Immature natural killer cell (primary cell): Measurements from ENCODE around the gene KIF3B. TPM values are rescaled to one million over a fixed set of nuclear protein-coding genes. Genes with fewer than 3 reads are reported as not detected.
"Not testable (repeated sequence)": the region's sequence is repeated elsewhere in the genome, so short reads cannot be mapped to it uniquely, and the experiment has no call there.

Source experiments
- DNase-seq, 3 donors: peaks; one replicate each; pipeline ENCODE4 v3.0.0; 2022; ENCODE audit warnings: mixed read lengths in 1 of 3
- H3K27ac Mint-ChIP-seq, 6 donors: one replicate each; pipeline ENCODE4 v1.8.0; 2020; ENCODE audit warnings: mixed read lengths in 6 of 6, mild to moderate bottlenecking in 5 of 6, inconsistent platforms in 4 of 6, moderate library complexity in 3 of 6
- H3K27me3 Mint-ChIP-seq, 3 donors: one replicate each; pipeline ENCODE4 v1.8.0; 2020 to 2021; ENCODE audit warnings: low read depth in 3 of 3, mild to moderate bottlenecking in 3 of 3, mixed read lengths in 3 of 3, moderate library complexity in 3 of 3, inconsistent platforms in 1 of 3
- H3K36me3 Mint-ChIP-seq, 3 donors: one replicate each; pipeline ENCODE4 v1.8.0; 2020; ENCODE audit warnings: mixed read lengths in 3 of 3, inconsistent platforms in 2 of 3, mild to moderate bottlenecking in 2 of 3
- H3K4me1 Mint-ChIP-seq, 2 donors: one replicate each; pipeline ENCODE4 v1.8.0; 2020; ENCODE audit warnings: inconsistent platforms in 2 of 2, mild to moderate bottlenecking in 2 of 2, mixed read lengths in 2 of 2, moderate library complexity in 1 of 2
- H3K4me3 Mint-ChIP-seq, 5 donors: one replicate each; pipeline ENCODE4 v1.8.0; 2020; ENCODE audit warnings: mild to moderate bottlenecking in 5 of 5, mixed read lengths in 5 of 5, inconsistent platforms in 3 of 5, moderate library complexity in 3 of 5
- H3K9me3 Mint-ChIP-seq, 6 donors: one replicate each; pipeline ENCODE4 v1.8.0; 2020; ENCODE audit warnings: mild to moderate bottlenecking in 6 of 6, mixed read lengths in 6 of 6, inconsistent platforms in 4 of 6, moderate library complexity in 3 of 6
- polyA plus RNA-seq, 3 donors: library from polyadenylated mRNA; unstranded; fragments of 300-500 nt; fragmentation: Illumina TruSeq; gene quantifications; one replicate each; pipeline ENCODE4 v1.2.3, GENCODE V29; 2021

Gene KIF3B
- polyA plus RNA-seq, 3 donors from 2014 or later: 1.1 to 3.2 (median 1.4) TPM

- H3K9me3 Mint-ChIP-seq: no peaks in the 10 kb centered on the region
- peaks cover 68 to 79% of the 10 kb centered on the region in 2 donors for H3K4me1 Mint-ChIP-seq
- peak overlapping the region in 4 of 6 donors; percentile 27 to 79 (median 48) for H3K27ac Mint-ChIP-seq
- DNase-seq: no peak
- H3K36me3 Mint-ChIP-seq: no peaks in the 10 kb centered on the region
- H3K4me3 Mint-ChIP-seq: no peak overlapping the region
- H3K27me3 Mint-ChIP-seq: peaks cover 11% of the 10 kb centered on the region in 3 donors
Observed at GRCh38 chr20:32362901-32363364, 85.5 kb downstream of the KIF3B start.

- Mint-ChIP-seq H3K36me3 (peaks cover 0 to 4% (median 0%) of the 10 kb centered on the region in 3 donors), H3K27me3 (peaks cover 8% of the 10 kb centered on the region in 3 donors), H3K9me3 (no peaks in the 10 kb centered on the region), H3K27ac (peak overlapping the region in 4 of 6 donors; percentile 5 to 79 (median 40)), H3K4me3 (no peak overlapping the region), H3K4me1 (peaks cover 72 to 85% of the 10 kb centered on the region in 2 donors)
- no peak for DNase-seq
Observed at GRCh38 chr20:32363492-32363891, 86.0 kb downstream of the KIF3B start.

- peaks cover 0 to 4% (median 0%) of the 10 kb centered on the region in 3 donors for H3K36me3 Mint-ChIP-seq
- H3K27me3 Mint-ChIP-seq: peaks cover under 1 to 1% (median under 1%) of the 10 kb centered on the region in 3 donors
- peaks cover 66 to 84% of the 10 kb centered on the region in 2 donors for H3K4me1 Mint-ChIP-seq
- DNase-seq: no peak
- no peak overlapping the region for H3K4me3 Mint-ChIP-seq
- no peaks in the 10 kb centered on the region for H3K9me3 Mint-ChIP-seq
- H3K27ac Mint-ChIP-seq: peak overlapping the region in 3 of 6 donors; percentile 2 to 31 (median 24)
Observed at GRCh38 chr20:32364554-32365208, 87.2 kb downstream of the KIF3B start.

GRCh38 chr20:32365564-32365963 is 88.1 kb downstream of the KIF3B start:
- DNase-seq: no peak
- Mint-ChIP-seq H3K4me1 (peaks cover 57 to 75% of the 10 kb centered on the region in 2 donors), H3K36me3 (peaks cover 0 to 4% (median 0%) of the 10 kb centered on the region in 3 donors), H3K27me3 (no peaks in the 10 kb centered on the region), H3K27ac (peak overlapping the region in 2 of 6 donors; percentile 8 to 52), H3K9me3 (no peaks in the 10 kb centered on the region), H3K4me3 (no peak overlapping the region)

- H3K4me3 Mint-ChIP-seq: no peak overlapping the region
- DNase-seq: no peak
- H3K27ac Mint-ChIP-seq: peak overlapping the region in 4 of 6 donors; percentile 6 to 51 (median 32)
- H3K4me1 Mint-ChIP-seq: peaks cover 55 to 67% of the 10 kb centered on the region in 2 donors
- H3K27me3 Mint-ChIP-seq: no peaks in the 10 kb centered on the region
- peaks cover 0 to 4% (median 0%) of the 10 kb centered on the region in 3 donors for H3K36me3 Mint-ChIP-seq
- no peaks in the 10 kb centered on the region for H3K9me3 Mint-ChIP-seq
Observed at GRCh38 chr20:32366380-32366779, 88.9 kb downstream of the KIF3B start.

GRCh38 chr20:32368323-32368722 is 90.9 kb downstream of the KIF3B start:
- peaks cover 0 to 7% (median 0%) of the 10 kb centered on the region in 3 donors for H3K36me3 Mint-ChIP-seq
- H3K27ac Mint-ChIP-seq: no peak overlapping the region
- no peaks in the 10 kb centered on the region for H3K9me3 Mint-ChIP-seq
- no peaks in the 10 kb centered on the region for H3K27me3 Mint-ChIP-seq
- DNase-seq: no peak
- no peak overlapping the region for H3K4me3 Mint-ChIP-seq
- H3K4me1 Mint-ChIP-seq: peaks cover 40 to 51% of the 10 kb centered on the region in 2 donors

GRCh38 chr20:32368925-32369324 is 91.5 kb downstream of the KIF3B start:
- Mint-ChIP-seq H3K36me3 (peaks cover 0 to 7% (median 0%) of the 10 kb centered on the region in 3 donors), H3K4me1 (peaks cover 34 to 45% of the 10 kb centered on the region in 2 donors), H3K27me3 (no peaks in the 10 kb centered on the region), H3K4me3 (no peak overlapping the region), H3K9me3 (no peaks in the 10 kb centered on the region), H3K27ac (no peak overlapping the region)
- DNase-seq: no peak

GRCh38 chr20:32370897-32371296 is 93.4 kb downstream of the KIF3B start:
- Mint-ChIP-seq H3K27me3 (no peaks in the 10 kb centered on the region), H3K36me3 (peaks cover 0 to 7% (median 0%) of the 10 kb centered on the region in 3 donors), H3K4me3 (no peak overlapping the region), H3K4me1 (peaks cover 21 to 30% of the 10 kb centered on the region in 2 donors), H3K9me3 (no peaks in the 10 kb centered on the region), H3K27ac (peak overlapping the region in 1 of 6 donors; percentile 32)
- DNase-seq: no peak

- Mint-ChIP-seq H3K9me3 (no peaks in the 10 kb centered on the region), H3K36me3 (no peaks in the 10 kb centered on the region), H3K27me3 (peaks cover 0 to 3% (median 0%) of the 10 kb centered on the region in 3 donors), H3K27ac (peak overlapping the region in 3 of 6 donors; percentile 6 to 55 (median 14)), H3K4me1 (peaks cover 1 to 3% of the 10 kb centered on the region in 2 donors), H3K4me3 (no peak overlapping the region)
- DNase-seq: no peak
Observed at GRCh38 chr20:32378461-32378860, 101.0 kb downstream of the KIF3B start.

GRCh38 chr20:32380037-32380436 is 102.6 kb downstream of the KIF3B start:
- not testable (repeated sequence) for H3K36me3 Mint-ChIP-seq, H3K27me3 Mint-ChIP-seq, H3K27ac Mint-ChIP-seq, H3K9me3 Mint-ChIP-seq, H3K4me3 Mint-ChIP-seq, DNase-seq
- peaks cover 15 to 16% of the 10 kb centered on the region in 2 donors for H3K4me1 Mint-ChIP-seq

- Mint-ChIP-seq H3K27ac (no peak overlapping the region), H3K4me1 (peaks cover 17 to 22% of the 10 kb centered on the region in 2 donors), H3K27me3 (peaks cover 0 to 3% (median 2%) of the 10 kb centered on the region in 3 donors), H3K9me3 (no peaks in the 10 kb centered on the region), H3K4me3 (no peak overlapping the region), H3K36me3 (no peaks in the 10 kb centered on the region)
- no peak for DNase-seq
Observed at GRCh38 chr20:32380745-32381144, 103.3 kb downstream of the KIF3B start.

- Mint-ChIP-seq H3K9me3 (no peaks in the 10 kb centered on the region), H3K4me3 (no peak overlapping the region), H3K27me3 (peaks cover 0 to 3% (median 2%) of the 10 kb centered on the region in 3 donors), H3K4me1 (peaks cover 27 to 37% of the 10 kb centered on the region in 2 donors), H3K36me3 (no peaks in the 10 kb centered on the region), H3K27ac (no peak overlapping the region)
- DNase-seq: no peak
Observed at GRCh38 chr20:32382102-32382950, 104.9 kb downstream of the KIF3B start.

GRCh38 chr20:32383441-32383840 is 106.0 kb downstream of the KIF3B start:
- H3K4me3 Mint-ChIP-seq, H3K36me3 Mint-ChIP-seq, H3K9me3 Mint-ChIP-seq, DNase-seq, H3K27me3 Mint-ChIP-seq: not testable (repeated sequence)
- peaks cover 31 to 46% of the 10 kb centered on the region in 2 donors for H3K4me1 Mint-ChIP-seq
- H3K27ac Mint-ChIP-seq: peak overlapping the region in 1 of 6 donors; percentile 53
